Common myeloid progenitor, CD34-positive (primary cell): Measurements from ENCODE around the gene FOXO6.
A peak's percentile ranks its signal among the peaks of the same experiment; 100 is the strongest.

Source experiments
- CTCF ChIA-PET: fragments of 350-600 bp; sonication (Branson Sonifier 250); formaldehyde crosslinking; loops from one replicate; lab custom pipeline; 2021; ENCODE audit warnings: antibody characterized with exemption; lab: Charles Lee
- POLR2A ChIA-PET: fragments of 350-600 bp; sonication (Branson Sonifier 250); formaldehyde crosslinking; loops from one replicate; lab custom pipeline; 2021; ENCODE audit warnings: antibody characterized with exemption; lab: Charles Lee
- DNase-seq, 3 donors: peaks; one replicate each; pipeline versions ENCODE4 v3.0.0 to v3.0.0-alpha.2; 2013
- H3K27ac ChIP-seq, 2 experiments: 1 replicate in 1 of 2; 2 replicates in 1 of 2; pipeline ENCODE4 v1.7.0; 2013; ENCODE audit warnings: inconsistent platforms in 2 of 2, low read length in 2 of 2, mild to moderate bottlenecking in 2 of 2, low read depth in 1 of 2, moderate library complexity in 1 of 2; ENCODE audit not compliant: severe bottlenecking in 2 of 2, insufficient read depth in 1 of 2, poor library complexity in 1 of 2
- H3K27me3 ChIP-seq, 5 experiments: replicated peaks in 2 of 5; 1 replicate in 3 of 5; 2 replicates in 2 of 5; pipeline versions ENCODE4 v1.6.1 to v1.7.0; 2013; ENCODE audit warnings: low read length in 4 of 5, mild to moderate bottlenecking in 2 of 5, moderate library complexity in 2 of 5, inconsistent platforms in 1 of 5; ENCODE audit not compliant: insufficient read depth in 5 of 5, control insufficient read depth in 4 of 5
- H3K36me3 ChIP-seq, 4 experiments: 1 replicate in 2 of 4; 2 replicates in 2 of 4; pipeline versions ENCODE4 v1.6.1 to v1.7.0; 2013; ENCODE audit warnings: low read length in 3 of 4, control low read depth in 1 of 4, mild to moderate bottlenecking in 1 of 4; ENCODE audit not compliant: control insufficient read depth in 4 of 4, insufficient read depth in 4 of 4
- H3K4me1 ChIP-seq, 4 experiments: 1 replicate in 3 of 4; 2 replicates in 1 of 4; pipeline versions ENCODE4 v1.6.1 to v1.7.1; 2013; ENCODE audit warnings: low read length in 3 of 4, mild to moderate bottlenecking in 3 of 4, control low read depth in 1 of 4, inconsistent platforms in 1 of 4, moderate library complexity in 1 of 4; ENCODE audit not compliant: control insufficient read depth in 4 of 4, insufficient read depth in 4 of 4; ENCODE audit errors: control extremely low read depth in 1 of 4
- H3K4me3 ChIP-seq, 7 experiments: 1 replicate in 4 of 7; 2 replicates in 3 of 7; pipeline versions ENCODE4 v1.5.1 to v1.7.0; 2013; ENCODE audit warnings: mild to moderate bottlenecking in 7 of 7, low read length in 6 of 7, moderate library complexity in 6 of 7, inconsistent platforms in 2 of 7, low read depth in 2 of 7, control low read depth in 1 of 7; ENCODE audit not compliant: insufficient read depth in 4 of 7, control insufficient read depth in 1 of 7; ENCODE audit errors: extremely low read depth in 1 of 7
- H3K9me3 ChIP-seq, 5 experiments: 1 replicate in 4 of 5; 2 replicates in 1 of 5; pipeline versions ENCODE4 v1.6.1 to v1.7.1; 2013; ENCODE audit warnings: low read length in 4 of 5, mild to moderate bottlenecking in 2 of 5, inconsistent platforms in 1 of 5, low read depth in 1 of 5, moderate library complexity in 1 of 5; ENCODE audit not compliant: control insufficient read depth in 4 of 5, insufficient read depth in 2 of 5; ENCODE audit errors: control extremely low read depth in 1 of 5
- WGBS: methylation state at CpG from one replicate; pipeline ENCODE4 v1.1.5; 2013; ENCODE audit not compliant: insufficient coverage; 5-methylcytosine and 5-hydroxymethylcytosine counted together

Gene FOXO6

GRCh38 chr1:41382480-41383090 is 21.4 kb downstream of the FOXO6 start:
- WGBS: 1% methylated on average over 37 of the region's 48 CpGs
- Histone ChIP-seq H3K27ac (no peak overlapping the region), H3K4me1 (peaks cover 1 to 36% (median 17%) of the 10 kb centered on the region in 4 experiments), H3K36me3 (no peaks in the 10 kb centered on the region), H3K27me3 (peaks cover 2 to 73% (median 33%) of the 10 kb centered on the region in 5 experiments), H3K4me3 (peak overlapping the region in 4 of 7 experiments; percentile 2 to 64 (median 37)), H3K9me3 (no peaks in the 10 kb centered on the region)
- POLR2A ChIA-PET: interaction anchor here (0.7 to 1.3 kb wide), 2 partner anchors 10 to 935 kb away, joined by 3 to 4 read pairs; no protein-coding TSS in a partner anchor
- no peak for DNase-seq
- CTCF ChIA-PET: interaction anchor here (1.4 kb wide), 1 partner anchor 25 kb away, joined by 3 read pairs; no protein-coding TSS in a partner anchor

- peaks cover 1 to 37% (median 18%) of the 10 kb centered on the region in 4 experiments for H3K4me1 ChIP-seq
- no peaks in the 10 kb centered on the region for H3K9me3 ChIP-seq
- no peak overlapping the region for H3K27ac ChIP-seq
- peaks cover 2 to 73% (median 35%) of the 10 kb centered on the region in 5 experiments for H3K27me3 ChIP-seq
- CTCF ChIA-PET: interaction anchor here (1.4 kb wide), 1 partner anchor 25 kb away, joined by 3 read pairs; no protein-coding TSS in a partner anchor
- H3K4me3 ChIP-seq: peak overlapping the region in 1 of 7 experiments; percentile 28
- H3K36me3 ChIP-seq: no peaks in the 10 kb centered on the region
- POLR2A ChIA-PET: interaction anchor here (0.7 kb wide), 1 partner anchor 934 kb away, joined by 3 read pairs; no protein-coding TSS in a partner anchor
- DNase-seq: peak; percentile 82 to 95 (median 95)
- 14% methylated on average over 17 of the region's 45 CpGs for WGBS
Measured at GRCh38 chr1:41383094-41383852, 22.0 kb downstream of the FOXO6 start.

- H3K27me3 ChIP-seq: peaks cover 2 to 72% (median 35%) of the 10 kb centered on the region in 5 experiments
- peaks cover 1 to 37% (median 18%) of the 10 kb centered on the region in 4 experiments for H3K4me1 ChIP-seq
- H3K9me3 ChIP-seq: no peaks in the 10 kb centered on the region
- no peak overlapping the region for H3K27ac ChIP-seq
- no peak overlapping the region for H3K4me3 ChIP-seq
- no peak for DNase-seq
- CTCF ChIA-PET: no interaction called here
- H3K36me3 ChIP-seq: no peaks in the 10 kb centered on the region
- POLR2A ChIA-PET: no interaction called here
Measured at GRCh38 chr1:41384579-41384978, 23.3 kb downstream of the FOXO6 start.

- Histone ChIP-seq H3K4me3 (no peak overlapping the region), H3K27me3 (peaks cover 2 to 62% (median 28%) of the 10 kb centered on the region in 5 experiments), H3K4me1 (peaks cover 1 to 35% (median 17%) of the 10 kb centered on the region in 4 experiments), H3K27ac (no peak overlapping the region), H3K36me3 (no peaks in the 10 kb centered on the region), H3K9me3 (no peaks in the 10 kb centered on the region)
- no peak for DNase-seq
- CTCF ChIA-PET: interaction anchor here (1.3 kb wide), 1 partner anchor 9 kb away, joined by 3 read pairs; no protein-coding TSS in a partner anchor
- POLR2A ChIA-PET: no interaction called here
- 86% methylated on average over 6 of the region's 12 CpGs for WGBS
Measured at GRCh38 chr1:41385398-41386195, 24.4 kb downstream of the FOXO6 start.

- no peak overlapping the region for H3K27ac ChIP-seq
- H3K4me1 ChIP-seq: peaks cover 0 to 29% (median 14%) of the 10 kb centered on the region in 4 experiments
- H3K9me3 ChIP-seq: no peaks in the 10 kb centered on the region
- 94% methylated on average over 7 of the region's 7 CpGs for WGBS
- H3K36me3 ChIP-seq: no peaks in the 10 kb centered on the region
- H3K4me3 ChIP-seq: no peak overlapping the region
- ChIA-PET CTCF (interaction anchor here (1.3 to 1.5 kb wide), 2 partner anchors 9 to 10 kb away, joined by 3 to 4 read pairs; no protein-coding TSS in a partner anchor), POLR2A (no interaction called here)
- H3K27me3 ChIP-seq: peaks cover 2 to 56% (median 25%) of the 10 kb centered on the region in 5 experiments
- DNase-seq: no peak
Measured at GRCh38 chr1:41386196-41386663, 25.0 kb downstream of the FOXO6 start.

GRCh38 chr1:41387667-41388091 is 26.4 kb downstream of the FOXO6 start:
- DNase-seq: peak in 2 of 3 donors; percentile 50 to 60
- Histone ChIP-seq H3K27ac (no peak overlapping the region), H3K27me3 (peaks cover 2 to 42% (median 23%) of the 10 kb centered on the region in 5 experiments), H3K4me3 (no peak overlapping the region), H3K36me3 (no peaks in the 10 kb centered on the region), H3K4me1 (peaks cover 0 to 17% (median 6%) of the 10 kb centered on the region in 4 experiments), H3K9me3 (no peaks in the 10 kb centered on the region)
- POLR2A ChIA-PET: no interaction called here
- 44% methylated on average over 5 of the region's 10 CpGs for WGBS
- CTCF ChIA-PET: interaction anchor here (1.4 to 1.5 kb wide), 2 partner anchors 9 to 12 kb away, joined by 3 to 4 read pairs; no protein-coding TSS in a partner anchor
